ENCODE results near the gene COL23A1. TPM values are rescaled to one million over a fixed set of nuclear protein-coding genes. Genes with fewer than 3 reads are reported as not detected.

COL23A1 gene
- total and polyA plus RNA-seq, 2 experiments from 2014 or later: 1.1 to 5.1 TPM

GRCh38 chr5:178326374-178326715 lies 263.8 kb downstream of the COL23A1 start:
- Histone ChIP-seq H3K36me3 (replicated peaks; ENCODE audit: insufficient read depth, low read depth) (no peaks in the 10 kb centered on the region), H3K27me3 (no peaks in the 10 kb centered on the region), H3K4me1 (ENCODE audit: insufficient read depth) (peaks cover 8% of the 10 kb centered on the region), H3K9me3 (ENCODE audit: low read depth) (no peaks in the 10 kb centered on the region), H3K27ac (no peak overlapping the region), H3K4me3 (no peak overlapping the region), H3K9me2 (replicated peaks; ENCODE audit: insufficient read depth) (no peaks in the 10 kb centered on the region), H4K20me1 (ENCODE audit: insufficient read depth, poor library complexity, severe bottlenecking) (no peaks in the 10 kb centered on the region), H2AFZ (no peak overlapping the region), H3K4me2 (no peak overlapping the region), H3K79me2 (no peaks in the 10 kb centered on the region)
- TF ChIP-seq EZH2phosphoT487 (IDR thresholded peaks at IDR 0.05; ENCODE audit: low read depth, severe bottlenecking, unreplicated experiment) (no peak), EZH2 (IDR thresholded peaks at IDR 0.05; ENCODE audit: borderline replicate concordance) (no peak), CTCF (IDR thresholded peaks at IDR 0.05; ENCODE audit: poor library complexity) (no peak)
- DNase-seq (ENCODE audit: low spot score): no peak
- 58% methylated on average over 7 of the region's 7 CpGs for WGBS (ENCODE audit: low lambda C conversion rate, missing lambda C conversion rate)

GRCh38 chr5:178325679-178326373 lies 264.4 kb downstream of the COL23A1 start:
- H3K4me2 ChIP-seq: no peak overlapping the region
- TF ChIP-seq EZH2 (IDR thresholded peaks at IDR 0.05; ENCODE audit: borderline replicate concordance) (no peak), CTCF (IDR thresholded peaks at IDR 0.05; ENCODE audit: poor library complexity) (no peak), EZH2phosphoT487 (IDR thresholded peaks at IDR 0.05; ENCODE audit: low read depth, severe bottlenecking, unreplicated experiment) (no peak)
- peak; percentile 55 for DNase-seq (ENCODE audit: low spot score)
- no peaks in the 10 kb centered on the region for H3K36me3 ChIP-seq (replicated peaks; ENCODE audit: insufficient read depth, low read depth)
- no peaks in the 10 kb centered on the region for H3K79me2 ChIP-seq
- H3K27me3 ChIP-seq: no peaks in the 10 kb centered on the region
- H3K9me2 ChIP-seq (replicated peaks; ENCODE audit: insufficient read depth): no peaks in the 10 kb centered on the region
- H4K20me1 ChIP-seq (ENCODE audit: insufficient read depth, poor library complexity, severe bottlenecking): no peaks in the 10 kb centered on the region
- H2AFZ ChIP-seq: no peak overlapping the region
- no peaks in the 10 kb centered on the region for H3K9me3 ChIP-seq (ENCODE audit: low read depth)
- 60% methylated on average over 20 of the region's 20 CpGs for WGBS (ENCODE audit: low lambda C conversion rate, missing lambda C conversion rate)
- no peak overlapping the region for H3K4me3 ChIP-seq
- peak overlapping the region; percentile 60 for H3K27ac ChIP-seq
- H3K4me1 ChIP-seq (ENCODE audit: insufficient read depth): peaks cover 2% of the 10 kb centered on the region

GRCh38 chr5:178325311-178325678 lies 264.9 kb downstream of the COL23A1 start:
- Histone ChIP-seq H3K4me3 (no peak overlapping the region), H3K9me3 (ENCODE audit: low read depth) (no peaks in the 10 kb centered on the region), H4K20me1 (ENCODE audit: insufficient read depth, poor library complexity, severe bottlenecking) (no peaks in the 10 kb centered on the region), H3K9me2 (replicated peaks; ENCODE audit: insufficient read depth) (no peaks in the 10 kb centered on the region), H3K27me3 (no peaks in the 10 kb centered on the region), H2AFZ (no peak overlapping the region), H3K4me1 (ENCODE audit: insufficient read depth) (no peaks in the 10 kb centered on the region), H3K36me3 (replicated peaks; ENCODE audit: insufficient read depth, low read depth) (no peaks in the 10 kb centered on the region), H3K79me2 (no peaks in the 10 kb centered on the region), H3K4me2 (no peak overlapping the region), H3K27ac (peak overlapping the region; percentile 60)
- TF ChIP-seq CTCF (IDR thresholded peaks at IDR 0.05; ENCODE audit: poor library complexity): no peak
- no peak for TF ChIP-seq EZH2 (IDR thresholded peaks at IDR 0.05; ENCODE audit: borderline replicate concordance)
- no peak for TF ChIP-seq EZH2phosphoT487 (IDR thresholded peaks at IDR 0.05; ENCODE audit: low read depth, severe bottlenecking, unreplicated experiment)
- no peak for DNase-seq (ENCODE audit: low spot score)
- 97% methylated on average over 6 of the region's 6 CpGs for WGBS (ENCODE audit: low lambda C conversion rate, missing lambda C conversion rate)

Data from hepatocyte (in vitro differentiated cells).